Activated naive CD8-positive, alpha-beta T cell treated with anti-CD3 and anti-CD28 coated beads, Interleukin-2, amount 10 ng/mL, durations not matched to agents 7 days and 5 days (primary cell): ENCODE results near the gene HSD17B14. TPM values are rescaled to one million over a fixed set of nuclear protein-coding genes. Genes with fewer than 3 reads are reported as not detected.
"Not testable (repeated sequence)": the region's sequence is repeated elsewhere in the genome, so short reads cannot be mapped to it uniquely, and the experiment has no call there.

Experiments used
- ATAC-seq: fragments of 150-1000 bp; cut with Tn5 transposase; one replicate; pipeline ENCODE4 v1.10.0; 2021; ENCODE audit warnings: low read depth, moderate library complexity
- POLR2A ChIA-PET: fragments of 350-600 bp; sonication (Branson Sonifier 250); formaldehyde crosslinking; loops from one replicate; lab custom pipeline; 2021; ENCODE audit warnings: antibody characterized with exemption; lab: Charles Lee
- DNase-seq: peaks from one replicate; pipeline ENCODE4 v3.0.0; 2021
- H3K27ac Mint-ChIP-seq: one replicate; pipeline ENCODE4 v1.8.0; 2022; ENCODE audit warnings: mild to moderate bottlenecking, mixed read lengths
- H3K27me3 Mint-ChIP-seq: one replicate; pipeline ENCODE4 v1.8.0; 2022; ENCODE audit warnings: mild to moderate bottlenecking, moderate library complexity, mixed read lengths
- H3K36me3 Mint-ChIP-seq: one replicate; pipeline ENCODE4 v1.8.0; 2021; ENCODE audit warnings: mild to moderate bottlenecking, mixed read lengths
- H3K4me1 Mint-ChIP-seq: one replicate; pipeline ENCODE4 v1.8.0; 2021; ENCODE audit warnings: mixed read lengths
- H3K4me3 Mint-ChIP-seq: one replicate; pipeline ENCODE4 v1.8.0; 2022; ENCODE audit warnings: mild to moderate bottlenecking, moderate library complexity, mixed read lengths
- H3K9me3 Mint-ChIP-seq: one replicate; pipeline ENCODE4 v1.8.0; 2021; ENCODE audit warnings: mixed read lengths
- total RNA-seq, 2 experiments: library from RNA; stranded (reverse); gene quantifications; one replicate each; pipeline ENCODE4 v1.2.3, GENCODE V29; 2021

Gene HSD17B14
- total RNA-seq, 2 experiments from 2014 or later = 2.6 to 3.3 TPM

DNA sequence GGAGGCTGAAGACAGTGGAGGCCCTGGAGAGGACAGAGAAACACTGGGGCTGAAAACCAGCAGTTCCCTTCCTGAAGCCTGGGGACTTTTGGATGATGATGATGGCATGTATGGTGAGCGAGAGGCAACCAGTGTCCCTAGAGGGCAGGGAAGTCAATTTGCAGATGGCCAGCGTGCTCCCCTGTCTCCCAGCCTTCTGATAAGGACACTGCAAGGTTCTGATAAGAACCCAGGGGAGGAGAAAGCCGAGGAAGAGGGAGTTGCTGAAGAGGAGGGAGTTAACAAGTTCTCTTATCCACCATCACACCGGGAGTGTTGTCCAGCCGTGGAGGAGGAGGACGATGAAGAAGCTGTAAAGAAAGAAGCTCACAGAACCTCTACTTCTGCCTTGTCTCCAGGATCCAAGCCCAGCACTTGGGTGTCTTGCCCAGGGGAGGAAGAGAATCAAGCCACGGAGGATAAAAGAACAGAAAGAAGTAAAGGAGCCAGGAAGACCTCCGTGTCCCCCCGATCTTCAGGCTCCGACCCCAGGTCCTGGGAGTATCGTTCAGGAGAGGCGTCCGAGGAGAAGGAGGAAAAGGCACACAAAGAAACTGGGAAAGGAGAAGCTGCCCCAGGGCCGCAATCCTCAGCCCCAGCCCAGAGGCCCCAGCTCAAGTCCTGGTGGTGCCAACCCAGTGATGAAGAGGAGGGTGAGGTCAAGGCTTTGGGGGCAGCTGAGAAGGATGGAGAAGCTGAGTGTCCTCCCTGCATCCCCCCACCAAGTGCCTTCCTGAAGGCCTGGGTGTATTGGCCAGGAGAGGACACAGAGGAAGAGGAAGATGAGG, 37.4 kb upstream of the HSD17B14 start:
- H3K4me3 Mint-ChIP-seq = peak overlapping the region; percentile 94
- no peak for ATAC-seq
- POLR2A ChIA-PET = interaction anchor here (0.6 to 5.5 kb wide), 10 partner anchors 28 to 368 kb away, joined by 3 to 79 read pairs (median 6); partner anchors contain the start of genes BAX, FTL, GYS1 and NUCB1
- H3K27me3 Mint-ChIP-seq = no peaks in the 10 kb centered on the region
- peak overlapping the region; percentile 98 for H3K27ac Mint-ChIP-seq
- no peak for DNase-seq
- H3K9me3 Mint-ChIP-seq = no peaks in the 10 kb centered on the region
- peaks cover 42% of the 10 kb centered on the region for H3K36me3 Mint-ChIP-seq
- H3K4me1 Mint-ChIP-seq = peaks cover 41% of the 10 kb centered on the region

DNA sequence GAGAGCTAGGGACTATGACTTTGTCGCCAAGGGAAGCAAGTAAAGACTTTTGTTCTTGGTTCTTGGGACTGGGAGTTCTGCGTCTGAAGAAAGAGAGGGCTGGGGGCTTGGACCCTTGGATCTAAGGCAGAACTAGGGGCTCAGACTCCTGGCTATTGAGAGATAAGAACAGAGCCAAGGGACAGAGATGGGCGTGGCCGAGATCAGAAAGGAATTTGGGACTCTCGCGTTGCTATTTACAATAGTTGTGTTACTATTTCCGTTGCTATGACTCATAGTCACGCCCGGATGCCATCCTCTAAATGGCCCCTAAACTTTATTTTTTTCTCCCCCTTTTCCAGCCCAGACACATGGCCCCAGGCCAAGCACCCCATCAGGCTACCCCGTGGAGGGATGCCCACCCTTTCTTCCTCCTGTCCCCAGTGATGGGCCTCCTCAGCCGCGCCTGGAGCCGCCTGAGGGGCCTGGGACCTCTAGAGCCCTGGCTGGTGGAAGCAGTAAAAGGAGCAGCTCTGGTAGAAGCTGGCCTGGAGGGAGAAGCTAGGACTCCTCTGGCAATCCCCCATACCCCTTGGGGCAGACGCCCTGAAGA, 36.7 kb upstream of the HSD17B14 start:
- Mint-ChIP-seq H3K4me3 (peak overlapping the region; percentile 94), H3K36me3 (peaks cover 36% of the 10 kb centered on the region), H3K9me3 (no peaks in the 10 kb centered on the region), H3K27me3 (no peaks in the 10 kb centered on the region), H3K4me1 (peaks cover 36% of the 10 kb centered on the region), H3K27ac (peak overlapping the region; percentile 98)
- POLR2A ChIA-PET = interaction anchor here (0.6 to 5.5 kb wide), 20 partner anchors 8 to 367 kb away, joined by 3 to 79 read pairs (median 8); partner anchors contain the start of genes BAX, FTL, GYS1 and HSD17B14
- ATAC-seq = peak; percentile 35
- peak; percentile 69 for DNase-seq

DNA sequence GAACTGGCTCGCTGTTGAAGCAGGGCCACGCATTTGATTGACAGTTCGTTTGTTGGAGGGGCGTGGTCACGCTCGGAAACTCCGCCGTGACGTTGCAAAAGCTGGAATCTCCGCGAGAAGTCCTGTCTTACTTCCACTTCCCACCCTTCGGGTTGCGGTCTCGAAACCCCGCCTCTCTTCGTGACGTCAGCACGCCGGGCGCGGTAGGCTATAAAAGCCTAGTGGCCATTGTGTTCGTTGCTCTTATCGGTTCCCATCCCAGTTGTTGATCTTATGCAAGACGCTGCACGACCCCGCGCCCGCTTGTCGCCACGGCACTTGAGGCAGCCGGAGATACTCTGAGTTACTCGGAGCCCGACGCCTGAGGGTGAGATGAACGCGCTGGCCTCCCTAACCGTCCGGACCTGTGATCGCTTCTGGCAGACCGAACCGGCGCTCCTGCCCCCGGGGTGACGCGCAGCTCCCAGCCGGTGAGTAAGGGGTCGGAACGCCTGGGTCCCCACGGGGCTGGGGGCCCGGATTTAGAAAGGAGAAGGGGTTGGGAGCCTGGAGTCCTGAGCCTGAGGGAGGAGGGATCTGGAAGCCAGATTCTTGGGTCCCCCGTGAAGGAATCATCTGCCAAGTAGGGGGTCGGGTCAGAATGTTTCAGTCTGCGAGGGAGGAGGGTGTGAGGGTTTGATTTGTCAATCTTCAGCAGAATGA, 36.0 kb upstream of the HSD17B14 start, which contains the start of gene PPP1R15A:
Gene PPP1R15A, plus strand, starts transcription at position 240 of the 702 bp plus-strand sequence. CDS start 813 bp downstream, outside the sequence.
- H3K36me3 Mint-ChIP-seq = peaks cover 31% of the 10 kb centered on the region

DNA sequence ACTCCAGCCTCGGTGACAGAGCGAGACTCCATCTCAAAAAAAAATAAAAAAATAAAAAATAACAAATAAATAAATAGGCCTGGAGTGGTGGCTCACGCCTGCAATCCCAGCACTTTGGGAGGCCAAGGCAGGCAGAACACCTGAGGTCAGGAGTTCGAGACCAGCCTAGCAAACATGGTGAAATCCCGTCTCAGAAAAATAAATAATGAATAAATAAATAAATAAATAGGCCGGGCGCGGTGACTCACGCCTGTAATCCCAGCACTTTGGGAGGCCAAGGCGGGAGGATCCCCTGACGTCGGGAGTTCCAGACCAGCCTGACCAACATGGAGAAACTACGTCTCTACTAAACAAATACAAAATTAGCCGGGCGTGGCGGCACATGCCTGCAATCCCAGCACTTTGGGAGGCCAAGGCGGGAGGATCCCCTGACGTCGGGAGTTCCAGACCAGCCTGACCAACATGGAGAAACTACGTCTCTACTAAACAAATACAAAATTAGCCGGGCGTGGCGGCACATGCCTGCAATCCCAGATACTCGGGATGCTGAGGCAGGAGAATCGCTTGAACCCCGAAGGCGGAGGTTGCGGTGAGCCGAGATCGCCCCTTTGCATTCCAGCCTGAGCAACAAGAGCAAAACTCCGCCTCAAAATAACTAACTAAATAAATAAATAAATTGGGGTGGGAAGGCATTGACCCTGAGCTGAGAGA, 35.3 kb upstream of the HSD17B14 start:
- peaks cover 33% of the 10 kb centered on the region for H3K4me1 Mint-ChIP-seq
- peak overlapping the region; percentile 94 for H3K4me3 Mint-ChIP-seq
- peaks cover 28% of the 10 kb centered on the region for H3K36me3 Mint-ChIP-seq
- H3K9me3 Mint-ChIP-seq, DNase-seq, H3K27me3 Mint-ChIP-seq, ATAC-seq: not testable (repeated sequence)
- peak overlapping the region; percentile 98 for H3K27ac Mint-ChIP-seq
- POLR2A ChIA-PET = interaction anchor here (0.6 to 5.5 kb wide), 27 partner anchors 9 to 158 kb away, joined by 3 to 79 read pairs (median 5); partner anchors contain the start of genes BAX, FTL, GYS1 and HSD17B14

More for the DNA sequence above, 36.0 kb upstream of the HSD17B14 start, which contains the start of gene PPP1R15A:
- no peaks in the 10 kb centered on the region for H3K27me3 Mint-ChIP-seq
- peak within 1 kb of the TSS; percentile 94 for H3K4me3 Mint-ChIP-seq
- POLR2A ChIA-PET = interaction anchor here (0.6 to 5.5 kb wide), 29 partner anchors 9 to 159 kb away, joined by 3 to 79 read pairs (median 5); partner anchors contain the start of genes BAX, FTL, GYS1 and HSD17B14
- H3K4me1 Mint-ChIP-seq = peaks cover 34% of the 10 kb centered on the region
- DNase-seq (peak; percentile 99), ATAC-seq (peak; percentile 25)
- H3K9me3 Mint-ChIP-seq = no peaks in the 10 kb centered on the region
- H3K27ac Mint-ChIP-seq = peak within 1 kb of the TSS; percentile 98

DNA sequence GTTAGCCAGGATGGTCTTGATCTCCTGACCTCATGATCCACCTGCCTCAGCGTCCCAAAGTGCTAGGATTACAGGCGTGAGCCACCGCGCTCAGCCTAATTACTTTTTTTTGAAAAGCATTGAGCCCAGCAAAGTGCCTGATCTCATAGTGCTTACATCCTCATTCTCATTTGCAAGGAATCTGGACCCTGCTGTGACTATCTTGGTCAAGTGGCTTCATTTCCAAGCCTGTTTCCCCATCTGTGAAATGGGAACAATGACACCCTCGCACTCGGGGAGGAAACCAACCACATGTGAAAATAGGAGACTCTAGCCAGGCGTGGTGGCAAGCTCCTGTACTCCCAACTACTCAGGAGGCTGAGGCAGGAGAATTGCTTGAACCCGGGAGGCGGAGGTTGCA, 33.8 kb upstream of the HSD17B14 start:
- Mint-ChIP-seq H3K27ac (no peak overlapping the region), H3K36me3 (peaks cover 18% of the 10 kb centered on the region), H3K4me1 (peaks cover 24% of the 10 kb centered on the region), H3K4me3 (no peak overlapping the region), H3K9me3 (no peaks in the 10 kb centered on the region), H3K27me3 (peaks cover 2% of the 10 kb centered on the region)
- ATAC-seq = no peak
- no peak for DNase-seq
- POLR2A ChIA-PET = interaction anchor here (0.7 to 0.8 kb wide), 2 partner anchors 70 to 93 kb away, joined by 3 to 5 read pairs; no protein-coding TSS in a partner anchor

DNA sequence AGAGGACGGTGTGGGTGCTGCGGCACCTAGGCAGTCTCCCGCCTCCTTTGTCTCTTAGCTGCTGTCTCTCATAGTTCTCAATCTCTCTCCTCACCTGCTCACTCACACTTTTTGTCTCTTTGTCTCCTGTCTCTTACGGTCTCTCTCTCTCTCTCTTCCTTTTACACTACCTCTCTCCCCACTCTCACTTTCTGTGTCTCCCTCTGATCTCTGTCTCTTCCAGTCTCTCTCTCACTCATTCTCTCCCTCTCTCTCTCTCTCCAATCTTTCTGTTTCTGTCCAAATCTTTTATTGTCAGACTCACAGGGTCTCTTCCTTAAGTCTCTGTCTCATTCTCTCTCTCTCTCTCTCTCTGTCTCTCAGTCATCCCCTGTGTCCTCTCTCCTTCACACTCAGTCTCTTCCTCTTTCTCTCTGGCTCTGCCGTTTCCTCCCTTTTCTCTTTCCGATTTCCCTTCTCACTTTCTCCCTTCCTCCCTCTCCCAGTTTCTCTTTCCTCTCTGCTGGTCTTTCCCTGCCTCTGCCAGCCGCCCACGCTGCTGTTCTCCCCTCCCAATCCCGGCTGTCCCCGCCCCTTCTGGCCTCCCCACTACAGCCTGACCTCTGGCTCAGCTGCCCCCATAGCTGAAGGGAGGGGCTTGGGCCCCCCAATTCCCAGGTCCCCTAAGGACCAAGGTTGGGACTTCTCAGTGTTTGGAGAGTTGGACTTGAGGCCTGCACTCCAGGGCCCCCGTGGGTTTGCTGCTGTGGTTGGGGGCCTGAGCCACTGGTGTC, 32.0 kb upstream of the HSD17B14 start, which contains the start of gene PLEKHA4:
Gene PLEKHA4, minus strand, starts transcription at position 504 of the 773 bp plus-strand sequence. CDS start 997 bp downstream, outside the sequence.
- H3K4me3 Mint-ChIP-seq = no peak within 1 kb of the TSS
- no peak for ATAC-seq
- peaks cover 5% of the 10 kb centered on the region for H3K36me3 Mint-ChIP-seq
- peaks cover 9% of the 10 kb centered on the region for H3K4me1 Mint-ChIP-seq
- no peak for DNase-seq
- peaks cover 6% of the 10 kb centered on the region for H3K27me3 Mint-ChIP-seq
- H3K27ac Mint-ChIP-seq = no peak within 1 kb of the TSS
- H3K9me3 Mint-ChIP-seq = no peaks in the 10 kb centered on the region
- POLR2A ChIA-PET = no interaction called here

DNA sequence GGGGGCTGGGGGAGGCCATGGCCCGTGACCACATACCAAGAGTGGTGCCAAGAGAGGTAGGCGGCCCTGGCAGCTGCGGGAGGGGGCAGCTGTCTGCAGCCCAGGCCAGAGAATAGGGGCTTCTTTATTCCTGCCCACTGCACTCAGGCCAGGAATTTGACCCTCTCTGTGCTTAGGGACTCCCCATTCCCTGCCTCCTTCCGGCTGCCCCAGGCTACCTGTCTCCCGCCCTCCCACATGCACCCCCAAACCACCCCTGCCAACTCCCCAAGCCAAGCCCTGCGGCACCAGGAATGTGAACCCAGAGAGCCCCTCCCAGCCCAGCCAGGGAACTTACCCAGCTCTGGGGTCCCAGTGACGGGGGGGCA, 31.4 kb upstream of the HSD17B14 start:
- Mint-ChIP-seq H3K9me3 (no peaks in the 10 kb centered on the region), H3K4me1 (peaks cover 5% of the 10 kb centered on the region), H3K27me3 (peaks cover 6% of the 10 kb centered on the region), H3K27ac (no peak overlapping the region), H3K4me3 (no peak overlapping the region), H3K36me3 (peaks cover 3% of the 10 kb centered on the region)
- POLR2A ChIA-PET = no interaction called here
- DNase-seq (no peak), ATAC-seq (no peak)

DNA sequence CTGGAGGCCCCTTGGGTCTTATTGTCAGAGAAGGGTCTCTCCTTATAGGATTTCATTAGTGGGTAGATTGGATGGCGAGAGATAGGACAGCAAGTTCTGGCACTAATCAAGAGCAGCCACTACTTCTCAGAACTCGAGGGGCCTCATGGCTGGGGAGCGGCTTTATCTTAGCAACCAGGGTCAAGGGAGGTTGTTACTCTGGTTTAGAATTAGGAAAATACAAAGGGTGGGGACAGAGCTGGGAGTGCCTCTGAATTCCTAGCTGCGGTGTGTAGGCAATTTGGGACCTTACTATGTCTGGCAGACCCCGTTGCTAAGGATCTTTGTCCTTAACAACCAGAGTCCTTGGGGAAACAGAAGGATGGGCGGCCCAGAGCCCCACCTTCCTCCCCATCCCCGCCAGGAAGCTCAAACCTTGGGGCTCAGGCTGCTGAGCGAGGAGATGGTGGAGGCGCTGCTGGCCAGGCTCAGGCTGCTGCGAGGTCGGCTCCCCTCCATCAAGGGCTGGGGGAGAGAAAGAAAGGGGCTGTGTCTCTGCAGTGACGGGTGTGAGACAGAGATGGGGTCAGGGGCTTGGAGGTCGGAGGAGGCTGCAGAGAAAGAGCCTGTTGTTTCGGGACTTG, 30.9 kb upstream of the HSD17B14 start:
- H3K36me3 Mint-ChIP-seq = peaks cover 1% of the 10 kb centered on the region
- ATAC-seq = no peak
- POLR2A ChIA-PET = no interaction called here
- no peak overlapping the region for H3K27ac Mint-ChIP-seq
- H3K4me3 Mint-ChIP-seq = no peak overlapping the region
- peaks cover 5% of the 10 kb centered on the region for H3K4me1 Mint-ChIP-seq
- no peaks in the 10 kb centered on the region for H3K9me3 Mint-ChIP-seq
- no peak for DNase-seq
- H3K27me3 Mint-ChIP-seq = peaks cover 6% of the 10 kb centered on the region

DNA sequence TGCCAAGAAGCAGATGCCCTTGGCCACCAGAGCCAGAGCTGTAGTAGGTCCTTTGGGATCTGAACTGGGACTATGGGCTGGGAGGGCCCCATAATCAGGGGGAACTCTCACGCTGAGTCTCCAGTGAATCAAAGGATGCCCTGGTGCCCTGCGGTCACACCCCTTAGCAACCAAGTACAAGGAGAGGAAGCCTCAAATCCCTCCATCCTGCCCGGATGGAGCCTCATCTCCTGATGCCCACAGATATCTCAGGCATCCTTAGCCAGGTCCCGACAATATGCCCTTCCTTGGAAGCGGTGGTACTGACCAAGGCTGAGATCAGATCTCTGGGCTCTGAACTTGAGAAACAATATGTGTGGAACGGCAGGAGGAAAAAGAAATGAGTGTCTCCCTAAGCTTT, 30.4 kb upstream of the HSD17B14 start:
- H3K36me3 Mint-ChIP-seq = no peaks in the 10 kb centered on the region

DNA sequence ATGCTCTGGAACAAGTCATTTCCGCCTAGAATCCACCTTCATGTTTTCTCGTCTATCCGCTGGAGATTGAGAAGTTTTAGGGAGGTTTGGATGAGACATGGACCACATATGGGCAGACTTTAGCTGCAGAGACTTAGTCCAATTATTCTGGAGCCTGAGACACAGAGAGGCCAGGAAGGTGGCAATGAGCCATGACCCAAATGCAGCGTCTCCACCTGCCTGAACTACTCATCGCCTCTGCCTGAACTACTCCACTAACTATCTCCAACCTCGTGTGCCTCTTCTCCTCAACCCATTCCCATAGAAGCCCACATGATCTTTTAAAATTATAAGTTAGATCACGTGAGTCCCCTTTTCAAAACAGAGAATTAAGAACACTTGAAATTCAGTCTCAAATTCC, 26.5 kb upstream of the HSD17B14 start:
- POLR2A ChIA-PET = interaction anchor here (1.2 kb wide), 1 partner anchor 9 kb away, joined by 3 read pairs; the partner anchor contains the start of gene PPP1R15A
- peaks cover 3% of the 10 kb centered on the region for H3K4me1 Mint-ChIP-seq
- ATAC-seq (no peak), DNase-seq (no peak)
- no peaks in the 10 kb centered on the region for H3K36me3 Mint-ChIP-seq
- no peak overlapping the region for H3K4me3 Mint-ChIP-seq
- H3K9me3 Mint-ChIP-seq = no peaks in the 10 kb centered on the region
- H3K27ac Mint-ChIP-seq = no peak overlapping the region
- peaks cover 8% of the 10 kb centered on the region for H3K27me3 Mint-ChIP-seq

More for the DNA sequence above, 30.4 kb upstream of the HSD17B14 start:
- POLR2A ChIA-PET = no interaction called here
- no peak for ATAC-seq
- Mint-ChIP-seq H3K4me1 (peaks cover 3% of the 10 kb centered on the region), H3K27me3 (peaks cover 6% of the 10 kb centered on the region), H3K27ac (no peak overlapping the region), H3K9me3 (no peaks in the 10 kb centered on the region), H3K4me3 (no peak overlapping the region)
- DNase-seq = no peak

DNA sequence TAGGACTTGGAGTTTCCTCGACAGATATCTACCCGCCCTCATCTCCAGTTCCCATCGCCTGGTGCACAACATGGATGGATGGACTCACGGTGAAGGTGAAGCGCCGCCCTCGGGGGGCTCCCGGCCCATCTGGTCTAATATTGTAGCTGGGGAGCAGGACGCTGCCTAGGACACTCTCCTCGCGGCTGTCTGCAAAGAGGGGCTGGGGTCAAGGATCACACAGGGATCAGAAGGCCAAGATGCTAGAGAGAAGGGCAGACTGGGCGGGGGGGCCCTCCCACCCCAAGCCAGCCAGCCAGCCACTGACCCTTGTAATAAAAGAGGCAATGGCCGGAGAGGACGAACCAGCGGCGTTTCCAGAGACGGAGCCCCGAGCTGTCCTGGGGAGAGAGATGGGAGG, 25.0 kb upstream of the HSD17B14 start:
- Mint-ChIP-seq H3K36me3 (no peaks in the 10 kb centered on the region), H3K4me3 (no peak overlapping the region)
- POLR2A ChIA-PET = no interaction called here

More for the DNA sequence above, 25.0 kb upstream of the HSD17B14 start:
- no peak for ATAC-seq
- Mint-ChIP-seq H3K9me3 (no peaks in the 10 kb centered on the region), H3K4me1 (peaks cover 3% of the 10 kb centered on the region), H3K27me3 (peaks cover 8% of the 10 kb centered on the region), H3K27ac (no peak overlapping the region)
- no peak for DNase-seq
